DOHH2 (cell line): ENCODE measurements around the gene R3HDM2.

Experiments
- H3F3A ChIP-seq: fragments of 200-600 bp; sonication (generic), shearing (Covaris generic); 2 replicates; pipeline ENCODE4 v1.6.0; 2016; ENCODE audit warnings: antibody characterized with exemption, mild to moderate bottlenecking; ENCODE audit not compliant: control insufficient read depth, insufficient read depth
- H3K27ac ChIP-seq: fragments of 200-600 bp; sonication (generic); 2 replicates; pipeline ENCODE4 v1.5.1; 2014; ENCODE audit warnings: low read depth, mild to moderate bottlenecking, low read length, moderate library complexity
- H3K27me3 ChIP-seq: fragments of 200-600 bp; sonication (generic); 2 replicates; pipeline ENCODE4 v1.6.1; 2014; ENCODE audit warnings: mild to moderate bottlenecking, low read length, mixed read lengths; ENCODE audit not compliant: control insufficient read depth
- H3K36me3 ChIP-seq: fragments of 200-600 bp; sonication (generic); 2 replicates; pipeline ENCODE4 v1.6.1; 2014; ENCODE audit warnings: mild to moderate bottlenecking, low read length, moderate library complexity, mixed read lengths; ENCODE audit not compliant: control insufficient read depth
- H3K4me1 ChIP-seq: fragments of 200-600 bp; sonication (generic); 2 replicates; pipeline ENCODE4 v1.6.1; 2014; ENCODE audit warnings: mild to moderate bottlenecking, low read length, mixed read lengths; ENCODE audit not compliant: control insufficient read depth
- H3K4me2 ChIP-seq: fragments of 200-600 bp; sonication (generic); 2 replicates; pipeline ENCODE4 v1.6.0; 2014; ENCODE audit warnings: mild to moderate bottlenecking, low read length, moderate library complexity
- H3K4me3 ChIP-seq: fragments of 200-600 bp; sonication (generic); 2 replicates; pipeline ENCODE4 v1.5.1; 2014; ENCODE audit warnings: mild to moderate bottlenecking, low read length, mixed read lengths
- H3K79me2 ChIP-seq: fragments of 200-600 bp; sonication (generic); 2 replicates; pipeline ENCODE4 v1.6.1; 2014; ENCODE audit warnings: mild to moderate bottlenecking, low read length, mixed read lengths; ENCODE audit not compliant: control insufficient read depth
- H3K9me2 ChIP-seq: fragments of 200-600 bp; sonication (generic); replicated peaks from 2 replicates; pipeline ENCODE4 v1.6.1; 2014; ENCODE audit warnings: mild to moderate bottlenecking, low read length, mixed read lengths; ENCODE audit not compliant: control insufficient read depth
- H3K9me3 ChIP-seq: fragments of 200-600 bp; sonication (generic); 2 replicates; pipeline ENCODE4 v1.6.1; 2014; ENCODE audit warnings: antibody characterized with exemption, low read length, mixed read lengths; ENCODE audit not compliant: control insufficient read depth, insufficient read depth
- H4K20me1 ChIP-seq: fragments of 200-600 bp; sonication (generic); 2 replicates; pipeline ENCODE4 v1.6.0; 2014; ENCODE audit warnings: low read depth, mild to moderate bottlenecking, antibody characterized with exemption, low read length, moderate library complexity; ENCODE audit not compliant: control insufficient read depth, insufficient read depth
- CTCF ChIP-seq: fragments of 200-600 bp; sonication (generic); IDR thresholded peaks from one replicate; pipeline ENCODE4 v1.5.1; 2014; ENCODE audit warnings: antibody characterized with exemption, mild to moderate bottlenecking, low read depth, low read length; ENCODE audit not compliant: poor library complexity, severe bottlenecking
- EZH2phosphoT487 ChIP-seq: fragments of 200-600 bp; sonication (generic); IDR thresholded peaks from 2 replicates; pipeline ENCODE4 v1.6.1; 2017; ENCODE audit warnings: borderline replicate concordance, mild to moderate bottlenecking, antibody characterized with exemption, low read length, moderate library complexity, mixed read lengths

Gene R3HDM2

DNA sequence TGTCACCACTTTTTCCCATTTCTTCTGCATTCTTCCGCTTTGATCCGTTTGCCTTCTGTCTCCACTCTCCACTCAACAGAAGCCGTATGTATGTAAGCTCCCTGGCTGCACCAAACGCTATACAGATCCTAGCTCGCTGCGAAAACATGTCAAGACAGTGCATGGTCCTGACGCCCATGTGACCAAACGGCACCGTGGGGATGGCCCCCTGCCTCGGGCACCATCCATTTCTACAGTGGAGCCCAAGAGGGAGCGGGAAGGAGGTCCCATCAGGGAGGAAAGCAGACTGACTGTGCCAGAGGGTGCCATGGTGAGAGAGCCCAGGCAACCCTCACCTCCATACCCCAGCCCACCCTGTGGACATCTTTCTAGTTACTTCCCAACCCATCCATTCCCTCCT lies 37.1 kb upstream of the R3HDM2 start:
- peaks cover 19% of the 10 kb centered on the region for H3K4me1 ChIP-seq
- no peak overlapping the region for H3K27ac ChIP-seq
- peak overlapping the region; percentile 3 for H3K4me2 ChIP-seq
- no peaks in the 10 kb centered on the region for H4K20me1 ChIP-seq
- TF ChIP-seq CTCF (no peak), EZH2phosphoT487 (no peak)
- no peaks in the 10 kb centered on the region for H3K27me3 ChIP-seq
- H3K9me3 ChIP-seq, result no peaks in the 10 kb centered on the region
- no peaks in the 10 kb centered on the region for H3K79me2 ChIP-seq
- H3K36me3 ChIP-seq, result peaks cover 27% of the 10 kb centered on the region; the same call in 1 of the 2 replicates
- no peak overlapping the region for H3K4me3 ChIP-seq
- 0 out of 2 replicates have a peak, but pooled peaks cover 3% of the 10 kb centered on the region for H3F3A ChIP-seq
- no peaks in the 10 kb centered on the region for H3K9me2 ChIP-seq

DNA sequence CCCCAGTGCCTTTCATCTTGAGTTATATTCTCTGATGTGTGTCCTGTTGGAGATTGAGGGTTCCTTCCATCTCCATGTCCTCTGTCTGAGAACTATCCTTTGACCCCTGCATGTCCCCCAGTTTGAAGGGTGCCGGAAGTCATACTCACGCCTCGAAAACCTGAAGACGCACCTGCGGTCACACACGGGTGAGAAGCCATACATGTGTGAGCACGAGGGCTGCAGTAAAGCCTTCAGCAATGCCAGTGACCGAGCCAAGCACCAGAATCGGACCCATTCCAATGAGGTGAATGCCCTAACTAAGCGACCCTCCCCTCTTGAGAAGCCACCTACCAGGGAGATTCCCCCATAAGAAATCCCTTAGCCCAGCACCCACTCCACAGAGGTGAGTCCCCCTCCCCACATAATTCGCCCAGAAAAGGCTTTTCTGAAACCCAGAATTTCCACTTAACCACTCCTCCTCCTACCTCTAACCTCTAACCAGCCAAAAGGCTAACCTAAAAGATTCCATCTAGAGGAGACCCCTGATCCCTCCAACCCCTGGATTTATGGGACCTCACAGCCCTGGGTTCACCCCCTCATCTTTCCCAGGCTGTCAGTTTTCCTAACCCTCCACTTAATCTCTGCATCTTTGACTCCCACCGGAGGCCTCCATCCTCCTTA lies 36.5 kb upstream of the R3HDM2 start:
- no peaks in the 10 kb centered on the region for H3K27me3 ChIP-seq

DNA sequence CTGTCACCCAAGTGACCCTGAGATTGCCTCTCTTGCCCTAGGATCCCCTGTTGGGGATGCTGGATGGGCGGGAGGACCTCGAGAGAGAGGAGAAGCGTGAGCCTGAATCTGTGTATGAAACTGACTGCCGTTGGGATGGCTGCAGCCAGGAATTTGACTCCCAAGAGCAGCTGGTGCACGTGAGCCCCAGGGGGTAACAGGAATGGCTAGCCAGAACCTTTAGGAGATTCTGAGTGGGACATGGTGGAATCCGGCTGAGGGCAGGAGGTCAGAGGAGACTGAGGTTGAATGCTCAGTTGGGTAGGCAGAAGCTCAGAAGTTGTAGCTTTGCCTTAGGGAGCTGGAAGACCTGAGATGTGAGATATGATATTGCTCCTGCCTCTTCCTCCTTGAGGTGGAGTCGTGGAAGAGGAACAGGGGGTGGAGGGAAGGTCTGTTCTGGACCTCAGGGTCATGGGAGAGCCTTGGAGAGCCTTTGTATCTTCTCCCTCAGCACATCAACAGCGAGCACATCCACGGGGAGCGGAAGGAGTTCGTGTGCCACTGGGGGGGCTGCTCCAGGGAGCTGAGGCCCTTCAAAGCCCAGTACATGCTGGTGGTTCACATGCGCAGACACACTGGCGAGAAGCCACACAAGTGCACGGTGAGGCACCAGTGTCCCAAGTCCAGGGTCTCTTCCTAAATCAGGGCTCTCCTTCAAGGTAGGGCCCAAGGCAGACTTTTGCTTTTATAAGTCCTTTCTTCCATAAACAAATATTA lies 35.1 kb upstream of the R3HDM2 start:
- H3K4me3 ChIP-seq, result no peak overlapping the region
- no peaks in the 10 kb centered on the region for H3K79me2 ChIP-seq
- no peak overlapping the region for H3K4me2 ChIP-seq
- peaks cover 5% of the 10 kb centered on the region; the same call in 1 of the 2 replicates for H3F3A ChIP-seq
- no peaks in the 10 kb centered on the region for H4K20me1 ChIP-seq
- peaks cover 30% of the 10 kb centered on the region for H3K4me1 ChIP-seq
- H3K27me3 ChIP-seq, result peaks cover 3% of the 10 kb centered on the region; the same call in 1 of the 2 replicates
- H3K27ac ChIP-seq, result no peak overlapping the region
- TF ChIP-seq EZH2phosphoT487 (no peak), CTCF (no peak)
- no peaks in the 10 kb centered on the region for H3K9me3 ChIP-seq
- H3K36me3 ChIP-seq, result peaks cover 8% of the 10 kb centered on the region; the same call in 1 of the 2 replicates
- no peaks in the 10 kb centered on the region for H3K9me2 ChIP-seq

More for the DNA sequence above, 36.5 kb upstream of the R3HDM2 start:
- no peak overlapping the region for H3K27ac ChIP-seq
- no peaks in the 10 kb centered on the region for H3K79me2 ChIP-seq
- TF ChIP-seq CTCF, result no peak
- TF ChIP-seq EZH2phosphoT487, result no peak
- H3F3A ChIP-seq, result 0 out of 2 replicates have a peak, but pooled peaks cover 3% of the 10 kb centered on the region
- H4K20me1 ChIP-seq, result no peaks in the 10 kb centered on the region
- peaks cover 24% of the 10 kb centered on the region for H3K4me1 ChIP-seq
- no peaks in the 10 kb centered on the region for H3K9me2 ChIP-seq
- H3K4me3 ChIP-seq, result no peak overlapping the region
- no peaks in the 10 kb centered on the region for H3K9me3 ChIP-seq
- peak overlapping the region; percentile 3 for H3K4me2 ChIP-seq
- H3K36me3 ChIP-seq, result peaks cover 21% of the 10 kb centered on the region; the same call in 1 of the 2 replicates
